Mesenchymal stem cell (in vitro differentiated cells and primary cell): Measurements from ENCODE around the gene FAM120B.
A peak's percentile ranks its signal among the peaks of the same experiment; 100 is the strongest.

Source experiments
- DNase-seq: peaks from one replicate; pipeline ENCODE4 v3.0.0-alpha.2; 2013
- H2AFZ ChIP-seq: one replicate; pipeline ENCODE4 v1.6.1; 2013; ENCODE audit warnings: low read depth, mild to moderate bottlenecking, control low read depth, inconsistent platforms, low read length, moderate library complexity
- H2AK5ac ChIP-seq: 2 replicates; pipeline ENCODE4 v1.6.1; 2013; ENCODE audit warnings: low read length, moderate library complexity, mild to moderate bottlenecking, inconsistent platforms; ENCODE audit not compliant: severe bottlenecking
- H2BK120ac ChIP-seq: one replicate; pipeline ENCODE4 v1.6.1; 2013; ENCODE audit warnings: low read depth, mild to moderate bottlenecking, inconsistent platforms, low read length, moderate library complexity
- H2BK12ac ChIP-seq, 2 experiments: one replicate each; pipeline ENCODE4 v1.6.1; 2013; ENCODE audit warnings: inconsistent platforms in 2 of 2, low read length in 2 of 2, mild to moderate bottlenecking in 2 of 2, moderate library complexity in 2 of 2, control low read depth in 1 of 2
- H2BK15ac ChIP-seq: one replicate; pipeline ENCODE4 v1.6.1; 2013; ENCODE audit warnings: mild to moderate bottlenecking, low read depth, inconsistent platforms; ENCODE audit not compliant: poor library complexity, severe bottlenecking
- H2BK5ac ChIP-seq: 2 replicates; pipeline ENCODE4 v1.6.1; 2013; ENCODE audit warnings: low read depth, mild to moderate bottlenecking, low read length, control low read depth, inconsistent platforms; ENCODE audit not compliant: poor library complexity, severe bottlenecking
- H3K14ac ChIP-seq, 2 experiments: one replicate each; pipeline ENCODE4 v1.6.1; 2013; ENCODE audit warnings: inconsistent platforms in 2 of 2, low read length in 2 of 2, control low read depth in 1 of 2, mild to moderate bottlenecking in 1 of 2, moderate library complexity in 1 of 2
- H3K18ac ChIP-seq, 2 experiments: one replicate each; pipeline ENCODE4 v1.6.1; 2013; ENCODE audit warnings: inconsistent platforms in 2 of 2, low read length in 2 of 2, control low read depth in 1 of 2, low read depth in 1 of 2, mild to moderate bottlenecking in 1 of 2
- H3K23ac ChIP-seq, 2 experiments: one replicate each; pipeline ENCODE4 v1.6.1; 2013; ENCODE audit warnings: inconsistent platforms in 2 of 2, low read length in 2 of 2, mild to moderate bottlenecking in 2 of 2, moderate library complexity in 2 of 2, control low read depth in 1 of 2
- H3K27ac ChIP-seq: 2 replicates; pipeline ENCODE4 v1.5.1; 2013; ENCODE audit warnings: mild to moderate bottlenecking, moderate library complexity, low read length, control low read depth, inconsistent platforms; ENCODE audit not compliant: poor library complexity, severe bottlenecking
- H3K27me3 ChIP-seq, 2 experiments: 2 replicates each; pipeline versions ENCODE4 v1.6.1 to v1.7.0; 2013; ENCODE audit warnings: low read length in 2 of 2, mild to moderate bottlenecking in 2 of 2, moderate library complexity in 2 of 2, control low read depth in 1 of 2, inconsistent platforms in 1 of 2; ENCODE audit not compliant: control insufficient read depth in 1 of 2, insufficient read depth in 1 of 2
- H3K36me3 ChIP-seq, 2 experiments: 2 replicates each; pipeline versions ENCODE4 v1.6.1 to v1.7.0; 2013; ENCODE audit warnings: low read length in 2 of 2, control low read depth in 1 of 2, inconsistent platforms in 1 of 2, low read depth in 1 of 2, mild to moderate bottlenecking in 1 of 2; ENCODE audit not compliant: insufficient read depth in 2 of 2, control insufficient read depth in 1 of 2
- H3K4ac ChIP-seq, 2 experiments: one replicate each; pipeline ENCODE4 v1.6.1; 2013; ENCODE audit warnings: inconsistent platforms in 2 of 2, low read length in 2 of 2, mild to moderate bottlenecking in 2 of 2, moderate library complexity in 2 of 2, control low read depth in 1 of 2, low read depth in 1 of 2
- H3K4me1 ChIP-seq: 2 replicates; pipeline ENCODE4 v1.6.1; 2013; ENCODE audit warnings: low read depth, low read length, control low read depth; ENCODE audit not compliant: control insufficient read depth, insufficient read depth
- H3K4me2 ChIP-seq: 2 replicates; pipeline ENCODE4 v1.6.1; 2013; ENCODE audit warnings: low read length, mild to moderate bottlenecking, inconsistent platforms; ENCODE audit not compliant: poor library complexity, severe bottlenecking
- H3K4me3 ChIP-seq, 2 experiments: 2 replicates each; pipeline versions ENCODE4 v1.5.1 to v1.7.0; 2013; ENCODE audit warnings: low read length in 2 of 2, mild to moderate bottlenecking in 2 of 2, control low read depth in 1 of 2, low read depth in 1 of 2; ENCODE audit not compliant: insufficient read depth in 1 of 2
- H3K79me1 ChIP-seq: replicated peaks from 2 replicates; pipeline ENCODE4 v1.6.1; 2013; ENCODE audit warnings: mild to moderate bottlenecking, control low read depth, low read length, inconsistent platforms; ENCODE audit not compliant: poor library complexity, severe bottlenecking
- H3K9ac ChIP-seq: 2 replicates; pipeline ENCODE4 v1.7.0; 2013; ENCODE audit warnings: mild to moderate bottlenecking, low read length, moderate library complexity
- H3K9me3 ChIP-seq: 2 replicates; pipeline ENCODE4 v1.7.0; 2013; ENCODE audit warnings: mild to moderate bottlenecking, low read length; ENCODE audit not compliant: control insufficient read depth
- H4K8ac ChIP-seq: one replicate; pipeline ENCODE4 v1.6.1; 2013; ENCODE audit warnings: inconsistent platforms, mild to moderate bottlenecking, low read length, moderate library complexity
- H4K91ac ChIP-seq: one replicate; pipeline ENCODE4 v1.6.1; 2013; ENCODE audit warnings: mild to moderate bottlenecking, low read length, inconsistent platforms
- WGBS: methylation state at CpG from one replicate; pipeline ENCODE4 v1.1.7; 2013; ENCODE audit warnings: mixed read lengths; 5-methylcytosine and 5-hydroxymethylcytosine counted together

FAM120B gene

DNA sequence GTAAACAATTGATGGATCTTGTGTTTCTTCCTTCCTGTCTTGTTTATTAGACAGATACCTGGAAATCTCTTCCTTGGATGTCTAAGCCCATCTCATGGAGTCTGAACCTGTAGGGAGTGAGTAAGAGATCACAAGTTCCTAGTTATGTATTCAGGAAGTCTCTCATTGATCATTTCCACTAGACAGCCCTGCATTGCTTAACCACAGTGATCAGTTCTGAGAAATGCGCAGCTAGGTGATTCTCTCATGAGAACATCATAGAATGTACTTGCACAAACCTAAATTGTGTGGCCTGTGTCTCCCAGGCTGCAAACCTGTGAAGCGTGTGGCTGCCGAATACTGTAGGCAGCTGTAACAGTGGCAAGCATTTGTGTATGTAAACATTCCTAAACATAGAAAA lies 39.1 kb downstream of the FAM120B start:
- peaks cover 30 to 71% of the 10 kb centered on the region in 2 experiments for H3K36me3 ChIP-seq
- H2AFZ ChIP-seq, result no peak overlapping the region
- peaks cover 1% of the 10 kb centered on the region for H3K9me3 ChIP-seq
- peak overlapping the region; percentile 86 for H3K27ac ChIP-seq
- H3K79me1 ChIP-seq, result peaks cover 32% of the 10 kb centered on the region
- H2BK12ac ChIP-seq, result no peak overlapping the region
- H3K27me3 ChIP-seq, result no peaks in the 10 kb centered on the region
- no peak overlapping the region for H3K4ac ChIP-seq
- peaks cover 13% of the 10 kb centered on the region for H3K4me1 ChIP-seq
- H3K9ac ChIP-seq, result no peak overlapping the region
- no peak overlapping the region for H3K4me3 ChIP-seq
- no peak overlapping the region for H2BK15ac ChIP-seq
- H2BK5ac ChIP-seq, result no peak overlapping the region
- WGBS, result 100% methylated on average over 3 of the region's 3 CpGs
- no peak overlapping the region for H4K91ac ChIP-seq
- H3K14ac ChIP-seq, result no peak overlapping the region
- H2BK120ac ChIP-seq, result no peak overlapping the region
- no peak overlapping the region for H3K23ac ChIP-seq
- H3K4me2 ChIP-seq, result no peak overlapping the region
- peak overlapping the region; percentile 47 for H2AK5ac ChIP-seq
- no peak overlapping the region for H3K18ac ChIP-seq
- peak; percentile 9 for DNase-seq
- H4K8ac ChIP-seq, result no peak overlapping the region

DNA sequence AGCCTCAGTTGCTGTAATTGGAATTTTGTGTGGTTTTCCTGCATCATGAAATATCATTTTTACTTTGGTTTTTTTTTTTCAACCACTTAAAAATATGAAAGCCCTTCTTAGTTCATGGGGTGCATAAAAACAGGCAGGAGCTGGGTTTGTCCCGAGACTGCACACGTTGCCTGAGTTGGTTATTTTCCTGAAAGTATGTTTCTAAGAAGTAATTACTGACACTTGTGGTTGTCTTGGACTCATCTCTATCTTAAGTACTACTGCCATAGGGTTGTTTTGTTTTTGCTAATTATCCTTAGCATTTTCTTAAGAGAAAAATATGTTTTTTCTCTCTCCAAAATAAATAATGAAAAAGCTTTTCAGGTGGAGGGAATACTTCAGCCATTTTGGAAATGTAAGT lies 40.1 kb downstream of the FAM120B start:
- H3K27ac ChIP-seq, result peak overlapping the region; percentile 19
- H3K4me3 ChIP-seq, result no peak overlapping the region
- no peak overlapping the region for H3K4me2 ChIP-seq
- H2BK15ac ChIP-seq, result no peak overlapping the region
- no peak for DNase-seq
- no peak overlapping the region for H3K23ac ChIP-seq
- no peak overlapping the region for H2AK5ac ChIP-seq
- H2BK120ac ChIP-seq, result no peak overlapping the region
- peaks cover 23 to 75% of the 10 kb centered on the region in 2 experiments for H3K36me3 ChIP-seq
- H3K9me3 ChIP-seq, result peaks cover 11% of the 10 kb centered on the region
- H2AFZ ChIP-seq, result no peak overlapping the region
- H2BK5ac ChIP-seq, result no peak overlapping the region
- no peak overlapping the region for H4K8ac ChIP-seq
- no peak overlapping the region for H3K18ac ChIP-seq
- H2BK12ac ChIP-seq, result no peak overlapping the region
- H4K91ac ChIP-seq, result no peak overlapping the region
- H3K4me1 ChIP-seq, result peaks cover 13% of the 10 kb centered on the region
- H3K4ac ChIP-seq, result no peak overlapping the region
- no peak overlapping the region for H3K9ac ChIP-seq
- H3K14ac ChIP-seq, result no peak overlapping the region
- H3K79me1 ChIP-seq, result peaks cover 27% of the 10 kb centered on the region
- 92% methylated on average over 2 of the region's 2 CpGs for WGBS
- H3K27me3 ChIP-seq, result no peaks in the 10 kb centered on the region

DNA sequence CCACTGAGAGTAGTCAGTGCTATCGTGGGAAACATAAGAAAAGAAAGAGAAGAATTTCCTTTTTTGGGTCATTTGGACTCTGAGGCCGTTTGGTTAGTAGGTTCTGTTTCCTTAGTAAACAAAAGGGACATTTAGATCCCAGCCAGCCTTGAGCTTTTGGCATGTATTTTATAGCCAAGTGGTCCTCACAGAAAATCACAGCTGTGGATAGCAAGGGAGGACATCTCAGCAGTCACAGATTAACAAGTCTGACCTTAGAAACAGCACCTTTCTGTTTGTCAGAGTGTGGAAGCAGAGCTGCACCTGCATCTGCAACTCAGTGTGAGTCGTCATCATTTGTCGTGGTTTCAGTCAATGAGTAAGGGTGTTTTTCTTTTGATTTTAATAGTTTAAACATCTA lies 40.5 kb downstream of the FAM120B start:
- peaks cover 13% of the 10 kb centered on the region for H3K4me1 ChIP-seq
- 78% methylated on average over 2 of the region's 4 CpGs for WGBS
- no peak overlapping the region for H4K91ac ChIP-seq
- no peak overlapping the region for H2BK120ac ChIP-seq
- no peak overlapping the region for H2BK12ac ChIP-seq
- no peak overlapping the region for H3K4ac ChIP-seq
- no peak overlapping the region for H3K4me2 ChIP-seq
- H2AK5ac ChIP-seq, result no peak overlapping the region
- no peak overlapping the region for H3K14ac ChIP-seq
- peaks cover 25% of the 10 kb centered on the region for H3K79me1 ChIP-seq
- H2AFZ ChIP-seq, result no peak overlapping the region
- H3K27me3 ChIP-seq, result no peaks in the 10 kb centered on the region
- no peak overlapping the region for H3K4me3 ChIP-seq
- H3K27ac ChIP-seq, result peak overlapping the region; percentile 19
- H3K36me3 ChIP-seq, result peaks cover 20 to 73% of the 10 kb centered on the region in 2 experiments
- no peak overlapping the region for H4K8ac ChIP-seq
- no peak for DNase-seq
- H3K9me3 ChIP-seq, result peaks cover 15% of the 10 kb centered on the region
- no peak overlapping the region for H2BK15ac ChIP-seq
- H3K23ac ChIP-seq, result no peak overlapping the region
- no peak overlapping the region for H3K18ac ChIP-seq
- H2BK5ac ChIP-seq, result no peak overlapping the region
- H3K9ac ChIP-seq, result no peak overlapping the region

DNA sequence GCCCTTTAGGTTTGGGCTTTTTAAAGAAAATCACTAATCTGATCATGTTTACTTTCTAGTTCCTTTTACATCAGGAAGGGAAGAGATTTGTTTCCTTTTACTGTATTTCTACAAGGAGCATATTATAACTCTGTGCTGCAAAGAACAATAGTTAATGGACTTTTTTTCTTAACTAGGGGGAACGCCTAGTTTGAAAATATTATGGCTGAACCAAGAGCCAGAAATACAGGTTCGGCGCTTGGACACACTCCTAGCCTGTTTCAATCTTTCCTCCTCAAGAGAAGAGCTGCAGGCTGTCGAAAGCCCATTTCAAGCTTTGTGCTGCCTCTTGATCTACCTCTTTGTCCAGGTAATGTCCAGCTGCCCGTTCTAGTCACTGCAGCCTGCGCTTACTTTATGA lies 41.4 kb downstream of the FAM120B start:
- no peak overlapping the region for H2AK5ac ChIP-seq
- H3K27me3 ChIP-seq, result no peaks in the 10 kb centered on the region
- peaks cover 24% of the 10 kb centered on the region for H3K79me1 ChIP-seq
- no peak overlapping the region for H3K18ac ChIP-seq
- H3K14ac ChIP-seq, result no peak overlapping the region
- no peak overlapping the region for H3K9ac ChIP-seq
- peaks cover 17 to 67% of the 10 kb centered on the region in 2 experiments for H3K36me3 ChIP-seq
- 100% methylated on average over 6 of the region's 6 CpGs for WGBS
- no peak overlapping the region for H2BK15ac ChIP-seq
- no peak overlapping the region for H3K4ac ChIP-seq
- no peak overlapping the region for H2BK12ac ChIP-seq
- no peak overlapping the region for H4K91ac ChIP-seq
- peaks cover 22% of the 10 kb centered on the region for H3K9me3 ChIP-seq
- H2BK120ac ChIP-seq, result no peak overlapping the region
- no peak overlapping the region for H3K27ac ChIP-seq
- H3K4me1 ChIP-seq, result peaks cover 11% of the 10 kb centered on the region
- H3K4me3 ChIP-seq, result no peak overlapping the region
- no peak for DNase-seq
- H3K4me2 ChIP-seq, result no peak overlapping the region
- no peak overlapping the region for H4K8ac ChIP-seq
- no peak overlapping the region for H3K23ac ChIP-seq
- no peak overlapping the region for H2AFZ ChIP-seq
- no peak overlapping the region for H2BK5ac ChIP-seq
